Measurements from ENCODE around the gene SPATA13. TPM values are rescaled to one million over a fixed set of nuclear protein-coding genes. Genes with fewer than 3 reads are reported as not detected.

Gene SPATA13
- total and polyA plus RNA-seq, 3 experiments from 2014 or later: 60.7 to 97.8 (median 65.1) TPM

DNA sequence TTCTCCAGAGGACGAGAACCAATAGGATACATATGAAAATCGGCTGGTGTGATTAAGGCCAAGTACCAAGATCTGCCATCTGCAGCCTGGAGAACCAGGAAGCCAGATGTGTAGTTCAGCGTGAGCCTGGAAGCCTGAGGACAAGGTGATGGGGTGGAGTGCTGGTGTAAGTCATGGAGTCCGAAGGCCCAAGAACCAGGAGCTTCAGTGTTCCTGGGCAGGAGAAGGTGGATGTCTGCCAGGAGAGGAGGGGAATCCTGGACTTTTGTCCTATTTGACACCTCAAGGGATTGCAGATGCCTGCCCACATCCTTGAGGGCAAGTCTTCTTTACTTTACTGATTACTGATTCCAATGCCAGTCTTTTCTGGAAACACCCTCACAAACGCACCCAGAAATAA lies 71.5 kb downstream of the SPATA13 start:
- CTCF ChIA-PET: interaction anchor here (1.0 to 5.5 kb wide), 6 partner anchors 10 to 37 kb away, joined by 3 to 34 read pairs (median 6); no protein-coding TSS in a partner anchor
- no peaks in the 10 kb centered on the region for H3K9me3 ChIP-seq (ENCODE audit: low read length)
- Mint-ChIP-seq H3K4me3 (no peak overlapping the region), H3K36me3 (no peaks in the 10 kb centered on the region), H3K4me1 (peaks cover 42 to 69% (median 48%) of the 10 kb centered on the region in 3 donors), H3K27ac (peak overlapping the region in 5 of 8 donors; percentile 57 to 92 (median 81)), H3K9me3 (no peaks in the 10 kb centered on the region), H3K27me3 (no peaks in the 10 kb centered on the region)
- no peak for DNase-seq
- POLR2A ChIA-PET: interaction anchor here (1.0 kb wide), 1 partner anchor 38 kb away, joined by 3 read pairs; no protein-coding TSS in a partner anchor
- H3K36me3 ChIP-seq (ENCODE audit: insufficient read depth, low read length): no peaks in the 10 kb centered on the region
- H3K27me3 ChIP-seq (ENCODE audit: insufficient read depth, low read length, poor library complexity, severe bottlenecking): no peaks in the 10 kb centered on the region
- no peak overlapping the region for H3K4me3 ChIP-seq (ENCODE audit: low read length)
- H3K4me1 ChIP-seq (ENCODE audit: insufficient read depth, low read length): peaks cover 15% of the 10 kb centered on the region
- no peak overlapping the region for H3K27ac ChIP-seq (ENCODE audit: low read depth, low read length)

DNA sequence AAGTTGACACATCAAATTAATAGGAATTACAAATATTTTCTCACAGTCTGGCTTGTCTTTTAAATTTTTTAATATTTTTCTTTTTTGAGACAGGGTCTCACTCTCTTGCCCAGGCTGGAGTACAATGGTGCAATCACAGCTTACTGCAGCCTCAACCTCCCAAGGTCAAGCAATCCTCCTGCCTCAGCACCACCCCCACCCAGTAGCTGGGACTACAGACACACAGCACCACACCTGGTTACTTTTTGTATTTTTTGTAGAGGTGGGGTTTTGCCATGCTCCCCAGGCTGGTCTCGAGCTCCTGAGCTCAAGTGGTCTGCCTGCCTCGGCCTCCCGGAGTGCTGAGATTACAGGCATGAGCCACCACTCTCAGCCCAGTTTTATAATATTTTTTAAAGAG lies 72.0 kb downstream of the SPATA13 start:
- Histone ChIP-seq H3K27ac (ENCODE audit: low read depth, low read length) (no peak overlapping the region), H3K27me3 (ENCODE audit: insufficient read depth, low read length, poor library complexity, severe bottlenecking) (no peaks in the 10 kb centered on the region), H3K36me3 (ENCODE audit: insufficient read depth, low read length) (no peaks in the 10 kb centered on the region), H3K4me1 (ENCODE audit: insufficient read depth, low read length) (peaks cover 15% of the 10 kb centered on the region), H3K9me3 (ENCODE audit: low read length) (no peaks in the 10 kb centered on the region), H3K4me3 (ENCODE audit: low read length) (no peak overlapping the region)
- Mint-ChIP-seq H3K4me1 (peaks cover 42 to 65% (median 48%) of the 10 kb centered on the region in 3 donors), H3K4me3 (peak overlapping the region in 1 of 7 donors; percentile 20), H3K9me3 (no peaks in the 10 kb centered on the region), H3K36me3 (no peaks in the 10 kb centered on the region), H3K27me3 (no peaks in the 10 kb centered on the region), H3K27ac (no peak overlapping the region)
- ChIA-PET CTCF (interaction anchor here (1.1 to 5.5 kb wide), 3 partner anchors 19 to 37 kb away, joined by 3 to 34 read pairs (median 11); no protein-coding TSS in a partner anchor), POLR2A (interaction anchor here (1.9 kb wide), 1 partner anchor 19 kb away, joined by 4 read pairs; no protein-coding TSS in a partner anchor)
- DNase-seq: no peak

DNA sequence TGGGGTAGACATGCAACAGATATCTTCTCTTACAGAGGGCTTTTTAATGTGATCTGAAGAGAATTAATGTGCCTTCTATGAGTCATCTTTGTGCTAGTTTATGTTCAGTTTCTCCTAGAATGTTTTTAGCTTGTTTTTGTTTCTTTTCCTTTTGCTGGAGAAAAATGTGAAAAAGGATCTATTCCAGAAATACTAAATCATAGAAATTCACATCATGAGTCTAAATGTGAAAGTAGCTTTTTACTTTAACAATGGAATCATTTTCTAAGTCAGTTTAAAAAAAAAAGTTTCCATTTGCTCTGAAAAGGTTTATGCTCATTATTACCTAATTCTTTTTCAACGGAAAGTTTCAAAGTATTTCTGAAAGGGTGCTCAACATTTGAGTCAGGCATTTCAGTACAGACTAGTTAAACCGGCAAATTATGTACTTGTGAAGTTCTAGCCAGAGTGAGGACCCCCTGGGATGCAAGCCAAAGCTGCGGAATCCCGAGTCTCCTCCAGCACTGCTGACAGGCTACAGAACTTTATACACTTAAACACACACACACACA lies 72.9 kb downstream of the SPATA13 start:
- no peaks in the 10 kb centered on the region for H3K36me3 Mint-ChIP-seq
- no peaks in the 10 kb centered on the region for H3K36me3 ChIP-seq (ENCODE audit: insufficient read depth, low read length)
- no peaks in the 10 kb centered on the region for H3K27me3 Mint-ChIP-seq
- H3K4me3 ChIP-seq (ENCODE audit: low read length): no peak overlapping the region
- peak overlapping the region in 2 of 7 donors; percentile 43 to 71 for H3K4me3 Mint-ChIP-seq
- H3K4me1 ChIP-seq (ENCODE audit: insufficient read depth, low read length): peaks cover 15% of the 10 kb centered on the region
- CTCF ChIA-PET: no interaction called here
- POLR2A ChIA-PET: interaction anchor here (1.9 kb wide), 1 partner anchor 18 kb away, joined by 4 read pairs; no protein-coding TSS in a partner anchor
- no peak overlapping the region for H3K27ac ChIP-seq (ENCODE audit: low read depth, low read length)
- H3K9me3 Mint-ChIP-seq: no peaks in the 10 kb centered on the region
- peak overlapping the region in 4 of 8 donors; percentile 47 to 66 (median 58) for H3K27ac Mint-ChIP-seq
- no peaks in the 10 kb centered on the region for H3K27me3 ChIP-seq (ENCODE audit: insufficient read depth, low read length, poor library complexity, severe bottlenecking)
- no peak for DNase-seq
- peaks cover 42 to 61% (median 48%) of the 10 kb centered on the region in 3 donors for H3K4me1 Mint-ChIP-seq
- H3K9me3 ChIP-seq (ENCODE audit: low read length): no peaks in the 10 kb centered on the region

DNA sequence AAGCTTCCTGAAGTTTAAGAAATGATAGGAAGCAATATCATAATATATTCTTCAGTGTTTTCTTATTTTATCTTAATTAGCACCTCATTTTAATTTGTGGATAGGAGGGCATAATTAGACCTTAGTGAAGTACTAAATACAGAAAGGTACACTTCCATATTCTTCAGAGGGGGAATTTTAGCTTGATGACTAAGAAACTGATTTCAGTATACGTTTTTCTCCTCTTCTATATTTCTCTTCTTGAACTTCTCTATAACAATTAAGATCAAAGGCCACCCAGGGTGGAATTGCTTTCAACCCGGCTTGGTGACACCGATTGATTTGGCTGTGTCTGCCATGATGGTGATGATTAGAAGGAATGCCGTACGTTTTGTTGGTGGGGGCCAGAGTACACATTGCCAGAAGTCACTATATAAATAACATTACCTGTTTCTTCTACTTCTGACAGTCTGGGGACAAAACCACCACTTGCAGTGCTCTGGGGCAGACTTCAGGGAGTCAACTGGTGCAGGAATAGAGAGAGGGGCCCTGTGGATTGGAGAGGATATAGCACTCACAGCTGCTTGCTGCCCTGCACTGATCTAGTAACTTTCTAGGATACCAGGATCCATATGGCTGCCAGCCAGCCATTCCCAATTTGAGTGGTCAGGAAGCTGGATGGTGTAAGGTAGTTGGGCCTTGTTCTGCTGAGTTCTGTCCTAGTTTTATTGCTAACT lies 73.8 kb downstream of the SPATA13 start:
- CTCF ChIA-PET: interaction anchor here (0.6 to 1.2 kb wide), 2 partner anchors 13 to 15 kb away, joined by 3 read pairs; no protein-coding TSS in a partner anchor
- H3K4me3 ChIP-seq (ENCODE audit: low read length): no peak overlapping the region
- H3K4me3 Mint-ChIP-seq: no peak overlapping the region
- no peaks in the 10 kb centered on the region for H3K36me3 ChIP-seq (ENCODE audit: insufficient read depth, low read length)
- peak overlapping the region in 3 of 8 donors; percentile 12 to 41 (median 19) for H3K27ac Mint-ChIP-seq
- POLR2A ChIA-PET: interaction anchor here (1.9 kb wide), 1 partner anchor 17 kb away, joined by 4 read pairs; no protein-coding TSS in a partner anchor
- no peak overlapping the region for H3K27ac ChIP-seq (ENCODE audit: low read depth, low read length)
- no peaks in the 10 kb centered on the region for H3K9me3 ChIP-seq (ENCODE audit: low read length)
- H3K4me1 ChIP-seq (ENCODE audit: insufficient read depth, low read length): peaks cover 8% of the 10 kb centered on the region
- DNase-seq: no peak
- no peaks in the 10 kb centered on the region for H3K27me3 ChIP-seq (ENCODE audit: insufficient read depth, low read length, poor library complexity, severe bottlenecking)
- H3K4me1 Mint-ChIP-seq: peaks cover 36 to 55% (median 45%) of the 10 kb centered on the region in 3 donors
- no peaks in the 10 kb centered on the region for H3K27me3 Mint-ChIP-seq
- no peaks in the 10 kb centered on the region for H3K36me3 Mint-ChIP-seq
- H3K9me3 Mint-ChIP-seq: no peaks in the 10 kb centered on the region

DNA sequence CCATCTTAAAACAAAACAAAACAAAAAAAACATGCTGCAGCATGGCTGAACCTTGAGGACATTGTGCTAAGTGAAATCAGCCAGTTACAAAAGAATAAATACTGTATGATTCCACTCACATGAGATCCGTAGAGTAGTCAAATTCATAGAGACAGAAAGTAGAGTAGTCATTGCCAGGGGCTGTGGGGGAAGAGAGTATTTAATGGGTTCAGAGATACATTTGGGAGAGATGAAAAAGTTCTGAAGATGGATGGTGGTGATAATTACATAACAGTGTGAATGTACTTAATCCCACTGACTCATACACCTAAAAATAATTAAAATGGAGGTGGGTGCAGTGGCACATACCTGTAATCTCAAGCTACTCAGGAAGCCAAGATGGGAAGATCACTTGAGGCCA lies 76.8 kb downstream of the SPATA13 start:
- Mint-ChIP-seq H3K4me3 (no peak overlapping the region), H3K9me3 (no peaks in the 10 kb centered on the region), H3K36me3 (no peaks in the 10 kb centered on the region), H3K4me1 (peaks cover 9 to 26% (median 18%) of the 10 kb centered on the region in 3 donors), H3K27ac (no peak overlapping the region), H3K27me3 (no peaks in the 10 kb centered on the region)
- DNase-seq: no peak
- no peaks in the 10 kb centered on the region for H3K4me1 ChIP-seq (ENCODE audit: insufficient read depth, low read length)
- no peaks in the 10 kb centered on the region for H3K9me3 ChIP-seq (ENCODE audit: low read length)
- H3K27me3 ChIP-seq (ENCODE audit: insufficient read depth, low read length, poor library complexity, severe bottlenecking): no peaks in the 10 kb centered on the region
- ChIA-PET CTCF (no interaction called here), POLR2A (no interaction called here)
- no peak overlapping the region for H3K27ac ChIP-seq (ENCODE audit: low read depth, low read length)
- H3K36me3 ChIP-seq (ENCODE audit: insufficient read depth, low read length): no peaks in the 10 kb centered on the region
- H3K4me3 ChIP-seq (ENCODE audit: low read length): no peak overlapping the region

DNA sequence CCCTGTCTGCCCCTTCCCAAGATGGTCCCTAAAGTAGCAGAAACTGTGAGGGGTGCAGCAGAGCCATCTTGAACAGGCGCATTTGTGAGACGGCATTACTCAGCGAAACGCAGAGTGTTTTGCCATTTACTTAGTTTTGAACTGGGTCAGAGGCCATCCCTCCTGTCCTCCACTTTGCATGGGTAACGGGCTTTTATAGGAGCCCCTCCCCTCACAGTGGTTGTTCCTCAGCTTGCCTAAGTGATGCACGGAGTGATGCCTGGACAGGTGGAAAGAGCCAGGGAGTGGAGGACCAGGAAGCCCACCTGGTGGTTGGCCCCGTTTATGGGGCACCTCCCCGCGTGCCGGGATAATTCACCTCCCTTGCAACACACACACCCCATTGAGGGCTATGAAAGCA lies 80.8 kb downstream of the SPATA13 start:
- no peak overlapping the region for H3K27ac Mint-ChIP-seq
- no peak for DNase-seq
- ChIA-PET CTCF (interaction anchor here (0.7 to 1.0 kb wide), 2 partner anchors 10 to 23 kb away, joined by 3 read pairs; no protein-coding TSS in a partner anchor), POLR2A (no interaction called here)
- peaks cover 3 to 6% (median 3%) of the 10 kb centered on the region in 3 donors for H3K4me1 Mint-ChIP-seq
- Histone ChIP-seq H3K27me3 (ENCODE audit: insufficient read depth, low read length, poor library complexity, severe bottlenecking) (no peaks in the 10 kb centered on the region), H3K4me1 (ENCODE audit: insufficient read depth, low read length) (no peaks in the 10 kb centered on the region), H3K36me3 (ENCODE audit: insufficient read depth, low read length) (no peaks in the 10 kb centered on the region), H3K27ac (ENCODE audit: low read depth, low read length) (no peak overlapping the region), H3K9me3 (ENCODE audit: low read length) (no peaks in the 10 kb centered on the region), H3K4me3 (ENCODE audit: low read length) (no peak overlapping the region)
- no peaks in the 10 kb centered on the region for H3K9me3 Mint-ChIP-seq
- H3K27me3 Mint-ChIP-seq: no peaks in the 10 kb centered on the region
- H3K36me3 Mint-ChIP-seq: no peaks in the 10 kb centered on the region
- H3K4me3 Mint-ChIP-seq: no peak overlapping the region

DNA sequence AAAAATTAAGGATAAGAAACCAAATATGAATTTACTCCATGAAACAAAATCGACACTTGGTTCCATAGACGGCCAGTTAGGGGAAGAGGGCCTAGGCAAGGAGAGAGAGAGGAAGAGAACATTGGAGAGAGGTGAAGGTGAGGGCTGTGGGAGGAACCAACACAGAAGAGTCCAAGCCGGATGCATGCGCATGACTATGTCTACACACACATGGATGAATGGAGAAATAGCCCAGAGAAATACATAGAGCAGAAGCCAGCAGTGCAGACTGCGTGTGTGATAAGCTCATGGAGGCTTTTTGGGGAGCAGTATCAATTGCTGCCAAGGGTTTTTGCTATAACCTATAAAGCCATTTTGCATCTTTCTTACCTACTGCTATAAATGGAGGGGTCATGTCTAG lies 81.6 kb downstream of the SPATA13 start:
- ChIA-PET CTCF (interaction anchor here (0.7 kb wide), 1 partner anchor 9 kb away, joined by 3 read pairs; no protein-coding TSS in a partner anchor), POLR2A (no interaction called here)
- no peak overlapping the region for H3K4me3 Mint-ChIP-seq
- H3K4me1 Mint-ChIP-seq: peaks cover 3 to 8% (median 3%) of the 10 kb centered on the region in 3 donors
- H3K36me3 ChIP-seq (ENCODE audit: insufficient read depth, low read length): no peaks in the 10 kb centered on the region
- no peak for DNase-seq
- peak overlapping the region in 1 of 8 donors; percentile 71 for H3K27ac Mint-ChIP-seq
- no peaks in the 10 kb centered on the region for H3K27me3 Mint-ChIP-seq
- no peaks in the 10 kb centered on the region for H3K27me3 ChIP-seq (ENCODE audit: insufficient read depth, low read length, poor library complexity, severe bottlenecking)
- no peaks in the 10 kb centered on the region for H3K9me3 ChIP-seq (ENCODE audit: low read length)
- H3K4me1 ChIP-seq (ENCODE audit: insufficient read depth, low read length): no peaks in the 10 kb centered on the region
- H3K4me3 ChIP-seq (ENCODE audit: low read length): no peak overlapping the region
- no peaks in the 10 kb centered on the region for H3K9me3 Mint-ChIP-seq
- H3K36me3 Mint-ChIP-seq: no peaks in the 10 kb centered on the region
- H3K27ac ChIP-seq (ENCODE audit: low read depth, low read length): no peak overlapping the region

DNA sequence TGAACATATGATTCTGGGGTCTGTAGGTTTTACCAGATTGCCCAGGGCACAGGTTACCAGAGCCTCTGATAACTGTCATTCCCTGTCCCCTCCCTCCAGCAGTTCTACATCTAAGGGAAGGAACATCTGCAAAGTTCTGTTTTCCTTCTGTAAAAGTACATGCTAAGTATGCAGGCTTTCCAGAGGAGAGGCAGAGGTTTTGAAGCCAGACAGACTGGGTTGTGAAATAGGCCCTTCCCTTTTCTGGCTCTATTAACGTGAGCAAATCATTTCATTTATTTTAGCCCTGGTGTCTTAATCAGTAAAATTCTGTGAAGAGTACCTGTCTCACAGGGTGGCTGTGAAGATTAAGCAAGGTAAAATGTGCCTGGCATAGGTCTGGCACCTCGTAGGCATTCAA lies 82.8 kb downstream of the SPATA13 start:
- Histone ChIP-seq H3K4me3 (ENCODE audit: low read length) (no peak overlapping the region), H3K27me3 (ENCODE audit: insufficient read depth, low read length, poor library complexity, severe bottlenecking) (no peaks in the 10 kb centered on the region), H3K27ac (ENCODE audit: low read depth, low read length) (no peak overlapping the region), H3K36me3 (ENCODE audit: insufficient read depth, low read length) (no peaks in the 10 kb centered on the region), H3K4me1 (ENCODE audit: insufficient read depth, low read length) (no peaks in the 10 kb centered on the region), H3K9me3 (ENCODE audit: low read length) (no peaks in the 10 kb centered on the region)
- Mint-ChIP-seq H3K27me3 (no peaks in the 10 kb centered on the region), H3K27ac (no peak overlapping the region), H3K4me3 (no peak overlapping the region), H3K36me3 (no peaks in the 10 kb centered on the region), H3K9me3 (no peaks in the 10 kb centered on the region), H3K4me1 (peaks cover 3 to 8% (median 3%) of the 10 kb centered on the region in 3 donors)
- ChIA-PET CTCF (no interaction called here), POLR2A (no interaction called here)
- DNase-seq: no peak
